Esophagus squamous epithelium (tissue), 4 donors: ENCODE results near the gene ENOX2.

Experiments
- CTCF ChIP-seq, 6 experiments: fragments of 450-650 bp in 4 of 6; fragments of 200-600 bp in 2 of 6; sonication (generic) in 2 of 6; IDR thresholded peaks; one replicate each; pipeline ENCODE4 v1.5.1; 2016 to 2019; ENCODE audit warnings: antibody characterized with exemption in 6 of 6, mild to moderate bottlenecking in 4 of 6, moderate library complexity in 4 of 6
- POLR2A ChIP-seq, 4 donors: fragments of 450-650 bp; IDR thresholded peaks; one replicate each; pipeline ENCODE4 v1.6.1; 2017; ENCODE audit warnings: antibody characterized with exemption in 4 of 4, mild to moderate bottlenecking in 4 of 4, moderate library complexity in 3 of 4

GRCh38 chrX:130778773-130779172 lies 124.2 kb downstream of the ENOX2 start:
- TF ChIP-seq CTCF (IDR thresholded peaks at IDR 0.05) (no peak), POLR2A (IDR thresholded peaks at IDR 0.05) (no peak)
